Measurements from ENCODE around the gene KCTD20.

DNA sequence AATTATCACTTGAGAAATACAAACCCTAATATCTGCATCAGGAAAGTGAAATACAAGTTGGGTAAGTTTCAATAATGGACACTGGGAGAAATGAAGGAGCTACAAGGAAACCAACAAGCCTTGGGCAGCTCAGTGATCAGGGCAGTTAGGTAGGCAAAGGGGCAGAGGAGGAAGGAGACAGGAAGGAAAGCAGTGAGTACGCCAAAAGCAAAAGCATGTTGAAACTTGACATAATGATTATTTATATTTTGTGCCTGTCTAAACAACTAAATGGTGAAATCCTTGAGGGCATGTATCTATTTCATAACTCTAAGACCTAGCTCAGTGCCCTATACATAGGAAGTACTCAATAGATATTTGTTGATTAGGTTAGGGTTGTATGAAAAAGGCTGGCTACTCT lies 23.5 kb upstream of the KCTD20 start:
- TF ChIP-seq, protein P1, sequence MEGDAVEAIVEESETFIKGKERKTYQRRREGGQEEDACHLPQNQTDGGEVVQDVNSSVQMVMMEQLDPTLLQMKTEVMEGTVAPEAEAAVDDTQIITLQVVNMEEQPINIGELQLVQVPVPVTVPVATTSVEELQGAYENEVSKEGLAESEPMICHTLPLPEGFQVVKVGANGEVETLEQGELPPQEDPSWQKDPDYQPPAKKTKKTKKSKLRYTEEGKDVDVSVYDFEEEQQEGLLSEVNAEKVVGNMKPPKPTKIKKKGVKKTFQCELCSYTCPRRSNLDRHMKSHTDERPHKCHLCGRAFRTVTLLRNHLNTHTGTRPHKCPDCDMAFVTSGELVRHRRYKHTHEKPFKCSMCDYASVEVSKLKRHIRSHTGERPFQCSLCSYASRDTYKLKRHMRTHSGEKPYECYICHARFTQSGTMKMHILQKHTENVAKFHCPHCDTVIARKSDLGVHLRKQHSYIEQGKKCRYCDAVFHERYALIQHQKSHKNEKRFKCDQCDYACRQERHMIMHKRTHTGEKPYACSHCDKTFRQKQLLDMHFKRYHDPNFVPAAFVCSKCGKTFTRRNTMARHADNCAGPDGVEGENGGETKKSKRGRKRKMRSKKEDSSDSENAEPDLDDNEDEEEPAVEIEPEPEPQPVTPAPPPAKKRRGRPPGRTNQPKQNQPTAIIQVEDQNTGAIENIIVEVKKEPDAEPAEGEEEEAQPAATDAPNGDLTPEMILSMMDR (IDR thresholded peaks at IDR 0.05): no peak
- TF ChIP-seq EZH2 (IDR thresholded peaks at IDR 0.05): no peak

Measured in neural progenitor cell (in vitro differentiated cells).